Right ventricle myocardium inferior (tissue), 1 donor: ENCODE measurements around the gene MTF1. TPM values are rescaled to one million over a fixed set of nuclear protein-coding genes. Genes with fewer than 3 reads are reported as not detected.
"Not testable (repeated sequence)": the region's sequence is repeated elsewhere in the genome, so short reads cannot be mapped to it uniquely, and the experiment has no call there.

Source experiments
- ATAC-seq: fragments of 200-7000 bp; cut with Tn5 transposase; one replicate; pipeline ENCODE4 v1.9.1; 2020; ENCODE audit warnings: mild to moderate bottlenecking, moderate library complexity
- DNase-seq: peaks from one replicate; pipeline ENCODE4 v3.0.0; 2021; ENCODE audit errors: missing footprints
- intact Hi-C: fragments of 100-400 bp; cut with DNase I; formaldehyde crosslinking; loops from one replicate; pipeline ENCODE4 v1.11.0; 2022
- long read RNA-seq: library from polyadenylated mRNA; unstranded; transcript quantifications from one replicate; pipeline ENCODE4 v2.0.0, GENCODE V29; 2021
- total RNA-seq: library from RNA; stranded (reverse); fragmentation: NEBNext Ultra II Directional; extraction: Animal tissue kit (Norgen Biotek cat#: 25700); gene quantifications from one replicate; pipeline ENCODE4 v1.2.1, GENCODE V29; 2021
- donor health status: DM: no; HTN: yes; CAD: no; lungs with severe emphysema.

MTF1 gene
- 8.1 TPM for total RNA-seq
- long read RNA-seq = 0 reads

DNA sequence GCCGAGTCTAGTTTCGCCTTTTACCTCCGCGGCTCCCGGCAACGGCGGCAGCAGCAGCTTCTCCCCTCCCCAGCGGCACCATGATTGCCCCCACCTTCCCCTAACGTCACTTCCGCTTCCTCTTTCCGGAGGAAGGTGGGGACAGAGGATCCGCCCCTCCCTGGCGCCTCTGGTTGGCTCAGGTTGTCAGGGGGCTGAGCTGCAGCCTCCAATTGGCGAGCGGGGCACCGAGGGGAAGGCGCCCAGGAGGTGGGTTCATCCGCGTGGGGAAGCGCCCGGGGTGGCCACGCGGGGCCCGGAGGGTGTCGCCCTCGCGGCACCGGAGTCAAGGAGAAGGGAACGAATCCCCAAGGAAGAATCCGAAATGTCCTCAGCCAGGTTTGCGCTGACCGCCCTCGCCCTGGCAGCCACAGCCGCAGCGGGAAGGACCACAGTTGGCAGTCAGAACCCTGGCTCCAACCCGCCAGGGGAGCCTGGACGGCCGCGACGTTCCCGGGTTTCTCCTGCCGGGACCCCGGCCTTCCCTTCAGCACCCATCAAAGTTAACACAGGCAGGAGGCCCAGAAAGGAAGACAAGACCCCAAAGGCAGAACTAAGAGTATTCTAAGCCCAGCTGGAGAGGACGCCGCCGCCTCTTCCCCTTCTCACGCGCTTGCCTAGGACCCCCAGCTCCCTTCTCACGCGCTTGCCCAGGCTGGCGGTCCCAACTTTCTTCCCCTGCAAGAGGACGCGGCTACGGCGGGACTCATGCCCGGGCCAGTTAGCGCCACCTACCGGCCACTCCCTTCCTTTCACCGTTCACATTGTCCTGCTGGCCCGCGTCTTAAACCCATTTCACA, at the start of gene MTF1:
TSS of gene MTF1 (minus strand) at position 86 of the 839 bp plus-strand sequence. CDS start 1,934 bp downstream, outside the sequence.
- DNase-seq (peak; percentile 98), ATAC-seq (peak; percentile 99)
- intact Hi-C loops = loop anchor here (1.0 to 10.0 kb wide), 3 partner anchors 51 to 265 kb away; partner anchors contain the start of genes CDCA8, GNL2 and YRDC

DNA sequence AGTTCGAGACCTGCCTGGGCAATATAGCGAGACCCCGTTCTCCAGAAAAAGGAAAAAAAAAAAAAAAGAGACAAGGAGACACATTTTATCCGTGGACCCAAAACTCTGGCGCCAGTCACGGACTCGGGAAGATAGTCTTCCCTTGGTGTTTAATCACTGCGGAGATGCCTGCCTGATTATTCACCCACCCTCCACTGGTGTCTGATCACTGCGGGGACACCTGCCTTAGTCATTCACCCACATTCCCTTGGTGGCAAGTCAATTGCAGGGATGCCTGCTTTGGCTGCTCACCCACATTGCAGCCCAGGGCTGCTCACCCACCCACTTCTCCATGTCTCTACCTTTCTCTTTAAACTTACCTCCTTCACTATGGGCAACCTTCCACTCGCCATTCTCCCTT, 49.1 kb upstream of the MTF1 start:
- intact Hi-C loops, ATAC-seq, DNase-seq: not testable (repeated sequence)

DNA sequence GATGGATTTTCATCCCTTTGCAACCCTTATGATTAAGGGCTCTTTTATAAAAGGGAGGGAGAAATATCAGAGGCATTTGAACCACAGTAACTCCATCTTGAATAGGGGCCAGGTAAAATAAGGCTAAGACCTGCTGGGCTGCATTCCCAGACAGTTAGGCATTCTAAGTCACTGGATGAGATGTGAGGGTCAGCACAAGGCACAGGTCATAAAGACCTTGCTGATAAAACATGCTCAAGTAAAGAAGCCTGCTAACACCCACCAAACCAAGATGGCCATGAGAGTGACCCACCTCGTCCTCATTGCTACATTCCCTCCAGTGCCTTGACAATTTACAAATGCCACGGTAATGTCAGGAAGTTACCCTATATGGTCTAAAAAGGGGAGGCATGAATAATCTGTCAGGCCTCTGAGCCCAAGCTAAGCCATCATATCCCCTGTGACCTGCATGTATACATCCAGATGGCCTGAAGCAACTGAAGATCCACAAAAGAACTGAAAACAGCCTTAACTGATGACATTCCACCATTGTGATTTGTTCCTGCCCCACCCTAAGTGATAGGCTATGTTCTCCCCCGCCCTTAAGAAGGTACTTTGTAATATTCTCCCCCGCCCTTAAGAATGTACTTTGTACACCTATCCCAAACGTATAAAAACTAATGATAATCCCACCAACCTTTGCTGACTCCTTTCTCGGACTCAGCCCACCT, 48.2 kb upstream of the MTF1 start:
- DNase-seq, ATAC-seq, intact Hi-C loops: not testable (repeated sequence)

DNA sequence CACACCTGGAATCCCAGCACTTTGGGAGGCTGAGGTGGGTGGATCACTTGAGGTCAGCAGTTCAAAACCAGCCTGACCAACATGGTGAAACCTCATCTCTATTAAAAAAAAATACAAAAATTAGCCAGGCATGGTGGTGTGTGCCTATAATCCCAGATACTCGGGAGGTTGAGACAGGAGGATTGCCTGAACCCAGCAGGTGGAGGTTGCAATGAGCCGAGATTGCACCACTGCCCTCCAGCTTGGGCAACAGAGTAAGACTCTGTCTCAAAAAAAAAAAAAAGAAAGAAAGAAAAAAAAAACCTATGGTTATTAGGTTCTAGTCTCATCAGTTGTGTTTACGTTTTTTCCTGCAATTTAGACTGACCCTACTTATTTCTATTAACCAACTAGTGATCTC, 47.2 kb upstream of the MTF1 start:
- DNase-seq, ATAC-seq, intact Hi-C loops: not testable (repeated sequence)

DNA sequence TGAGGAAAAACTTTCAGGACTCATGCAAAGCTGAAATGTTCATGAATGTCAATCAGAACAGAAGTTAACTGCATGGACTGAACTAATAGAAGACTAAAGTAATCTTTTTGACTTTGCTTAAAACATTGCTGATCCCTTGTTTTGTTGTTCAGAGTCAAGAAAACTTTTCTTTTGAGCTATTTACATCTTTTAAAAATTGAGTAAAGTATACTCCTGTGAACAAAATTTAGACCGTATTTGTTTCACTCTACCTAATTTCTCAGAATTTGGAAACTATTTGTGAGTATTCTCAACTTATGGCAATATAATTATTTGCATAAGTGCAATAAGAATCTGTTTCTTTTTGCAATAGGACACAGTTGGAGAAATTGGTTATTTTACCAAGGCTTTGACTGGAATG, 46.3 kb upstream of the MTF1 start:
- intact Hi-C loops = no loop called here
- no peak for DNase-seq
- no peak for ATAC-seq

DNA sequence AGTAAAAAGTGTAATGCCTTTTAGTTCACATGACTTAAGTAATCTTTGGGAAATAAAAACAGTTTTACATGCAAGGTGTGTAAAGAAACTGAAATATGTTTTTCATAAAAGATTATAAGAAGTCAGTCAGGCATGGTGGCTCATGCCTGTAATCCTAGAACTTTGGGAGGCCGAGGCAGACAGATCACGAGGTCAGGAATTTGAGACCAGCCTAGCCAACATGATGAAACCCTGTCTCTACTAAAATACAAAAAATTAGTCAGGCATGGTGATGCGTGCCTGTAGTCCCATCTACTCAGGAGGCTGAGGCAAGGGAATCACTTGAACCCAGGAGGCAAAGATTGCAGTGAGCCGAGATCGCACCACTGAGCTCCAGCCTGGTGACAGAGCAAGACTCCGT, 44.5 kb upstream of the MTF1 start:
- intact Hi-C loops, DNase-seq, ATAC-seq: not testable (repeated sequence)

DNA sequence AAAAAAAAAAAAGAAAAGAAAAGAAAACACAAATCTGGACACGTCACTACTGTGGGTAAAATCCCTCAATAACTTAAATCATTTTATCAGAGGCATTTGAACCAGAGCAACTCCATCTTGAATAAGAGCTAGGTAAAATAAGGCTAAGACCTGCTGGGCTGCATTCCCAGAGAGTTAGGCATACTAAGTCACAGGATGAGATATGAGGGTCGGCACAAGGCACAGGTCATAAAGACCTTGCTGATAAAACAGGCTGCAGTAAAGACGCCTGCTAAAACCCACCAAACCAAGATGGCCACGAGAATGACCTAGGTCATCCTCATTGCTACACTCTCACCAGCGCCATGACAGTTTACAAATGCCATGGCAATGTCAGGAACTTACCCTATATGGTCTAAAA, 43.6 kb upstream of the MTF1 start:
- DNase-seq (no peak), ATAC-seq (no peak)
- intact Hi-C loops = no loop called here

DNA sequence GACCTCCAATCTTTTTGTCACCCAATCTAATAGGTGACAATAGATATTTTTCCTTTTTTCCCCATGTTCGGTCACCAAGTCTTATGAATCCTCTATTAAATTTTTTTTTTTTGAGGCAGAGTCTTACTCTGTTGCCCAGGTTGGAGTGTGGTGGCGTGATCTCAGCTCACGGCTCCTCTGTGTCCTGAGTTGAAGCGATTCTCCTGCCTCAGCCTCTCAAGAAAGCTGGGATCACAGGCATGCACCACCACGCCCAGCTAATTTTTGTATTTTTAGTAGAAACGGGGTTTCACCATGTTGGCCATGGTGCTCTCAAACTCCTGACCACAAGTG, 42.5 kb upstream of the MTF1 start:
- DNase-seq = no peak
- ATAC-seq = no peak
- intact Hi-C loops = no loop called here

DNA sequence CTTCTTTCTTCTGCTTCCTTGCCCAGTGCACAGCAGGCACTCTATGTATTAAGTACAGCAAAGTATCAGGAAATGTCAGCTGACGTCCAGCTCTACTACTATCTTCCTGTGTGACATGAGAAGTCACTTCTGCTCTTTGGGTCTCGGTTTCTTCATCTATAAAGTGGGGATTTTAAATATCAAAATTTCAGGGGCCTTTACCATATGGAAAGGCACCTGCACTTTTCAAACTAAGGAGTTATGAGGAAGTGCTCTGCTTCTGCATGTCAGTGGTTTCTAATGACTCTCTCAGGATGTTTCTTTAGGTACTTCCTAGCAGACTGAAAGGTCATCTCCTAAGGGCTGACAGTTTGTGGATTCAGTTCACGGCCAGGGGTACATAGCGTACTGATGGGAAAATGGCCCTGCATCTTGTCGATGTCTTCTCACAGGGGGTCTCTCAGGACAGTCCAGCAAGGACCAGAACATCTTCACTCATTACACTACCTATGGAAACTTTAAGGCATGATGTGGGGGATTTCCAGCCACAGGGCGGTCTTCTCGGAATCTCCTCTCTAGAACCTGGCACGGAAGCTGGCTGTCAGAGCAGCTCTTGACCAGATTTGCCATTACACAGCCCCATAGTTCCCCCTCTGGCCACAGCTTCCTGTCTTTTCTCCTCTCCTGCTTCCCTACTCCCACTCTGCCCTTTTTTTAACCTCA, 42.0 kb upstream of the MTF1 start:
- no peak for ATAC-seq
- intact Hi-C loops = no loop called here
- DNase-seq = no peak

DNA sequence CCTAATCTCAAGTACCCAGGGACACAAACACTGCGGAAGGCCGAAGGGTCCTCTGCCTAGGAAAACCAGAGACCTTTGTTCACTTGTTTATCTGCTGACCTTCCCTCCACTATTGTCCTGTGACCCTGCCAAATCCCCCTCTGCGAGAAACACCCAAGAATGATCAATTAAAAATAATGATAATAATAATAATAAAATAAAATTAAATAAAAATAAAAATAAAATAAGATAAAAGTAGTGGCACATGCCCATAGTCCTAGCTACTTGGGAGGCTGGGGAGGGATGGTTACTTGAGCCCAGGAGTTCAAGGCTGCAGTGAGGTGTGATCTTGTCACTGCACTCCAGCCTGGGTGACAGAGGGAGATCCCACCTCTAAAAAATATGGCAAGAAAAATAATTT, 38.2 kb upstream of the MTF1 start:
- ATAC-seq, intact Hi-C loops, DNase-seq: not testable (repeated sequence)

DNA sequence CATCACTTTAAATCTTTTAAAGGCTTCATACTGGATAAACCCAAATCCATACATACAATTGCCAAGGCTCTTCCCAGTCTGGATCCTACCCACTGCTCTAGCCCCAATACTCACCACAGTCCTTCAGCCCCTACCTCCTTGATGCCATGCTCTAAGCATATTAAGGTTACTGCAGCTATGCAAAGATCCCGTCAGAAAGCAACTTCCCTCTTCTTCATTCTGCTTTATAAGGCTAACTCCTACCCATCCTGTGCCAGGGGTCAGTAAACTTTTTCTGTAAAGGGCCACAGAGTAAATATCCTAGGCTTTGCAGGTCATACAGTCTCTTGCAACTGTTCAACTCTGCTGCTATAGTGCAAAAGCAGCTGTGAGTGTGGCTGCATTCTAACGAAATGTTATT, 34.3 kb upstream of the MTF1 start:
- DNase-seq (no peak), ATAC-seq (no peak)
- intact Hi-C loops = loop anchor here (5.0 kb wide), 1 partner anchor 84 kb away; no protein-coding TSS in a partner anchor

DNA sequence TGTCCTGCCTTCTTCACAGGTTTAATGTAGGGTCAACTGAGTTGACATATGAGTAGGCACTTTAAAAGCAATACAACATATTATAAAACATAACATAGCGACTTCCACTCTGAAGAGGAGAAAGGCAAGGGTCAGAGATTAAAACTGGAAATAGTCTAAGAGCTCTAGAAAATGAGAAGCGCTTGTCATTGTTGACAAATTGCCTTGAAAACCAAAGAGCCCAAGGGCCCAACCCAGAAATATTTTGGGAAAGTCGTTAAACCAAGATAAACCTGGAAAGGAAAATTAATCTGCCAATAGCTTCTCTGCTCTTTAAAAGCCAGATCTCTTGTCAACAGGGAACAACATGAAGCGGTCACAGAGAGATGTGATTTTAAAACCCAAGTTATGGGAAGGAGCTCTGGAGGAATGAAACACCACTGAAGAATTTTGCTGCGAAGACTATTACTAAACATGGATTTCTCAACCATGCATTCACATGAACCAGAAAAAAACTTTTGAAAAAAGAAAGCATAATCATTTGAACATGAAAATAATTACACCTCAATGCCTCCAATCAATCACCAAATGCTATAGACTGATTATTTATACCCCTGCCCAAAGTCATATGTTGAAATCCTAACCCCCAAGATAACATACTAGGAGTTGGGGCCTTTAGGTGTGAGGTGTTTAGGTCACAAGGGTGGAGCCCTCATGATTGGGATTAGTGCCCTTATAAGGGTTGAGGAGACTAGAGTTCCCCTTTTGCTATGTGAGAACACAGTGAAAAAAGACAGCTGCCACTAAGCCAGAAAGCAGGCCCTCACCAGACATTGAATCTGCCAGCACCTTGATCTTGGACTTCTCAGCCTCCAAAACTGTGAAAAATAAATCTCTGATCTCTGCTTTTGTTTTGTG, 33.0 kb upstream of the MTF1 start:
- no peak for DNase-seq
- intact Hi-C loops = loop anchor here (5.0 kb wide), 1 partner anchor 85 kb away; no protein-coding TSS in a partner anchor
- ATAC-seq = no peak

DNA sequence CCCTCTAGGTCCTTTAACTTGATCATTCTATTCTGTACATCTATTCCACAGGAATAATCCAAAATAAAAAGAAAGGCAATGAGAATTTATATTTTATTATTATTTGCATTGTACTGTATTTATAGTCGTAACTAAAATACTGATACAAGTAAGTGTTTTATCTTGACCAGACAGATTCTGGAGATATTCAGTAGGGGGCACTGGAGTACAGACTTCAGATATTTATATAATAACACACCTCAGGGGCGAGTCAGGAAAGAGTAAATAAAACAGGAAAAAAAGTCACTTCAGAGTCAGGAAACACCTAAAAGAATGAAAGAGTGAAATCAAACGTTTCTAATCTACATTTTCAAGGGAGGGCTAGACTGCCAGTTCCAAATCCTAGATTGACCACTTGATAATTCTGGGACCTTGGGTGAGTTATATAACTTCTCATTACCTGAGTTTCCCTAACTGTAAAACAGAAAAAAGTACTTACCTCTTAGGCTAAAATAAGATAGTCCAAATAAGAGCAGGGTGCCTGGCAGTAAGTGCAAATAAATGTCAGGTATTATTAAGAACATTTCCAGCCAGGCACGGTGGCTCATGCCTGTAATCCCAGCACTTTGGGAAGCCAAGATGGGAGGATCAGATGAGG, 31.1 kb upstream of the MTF1 start:
- DNase-seq (no peak), ATAC-seq (peak; percentile 50)
- intact Hi-C loops = loop anchor here (5.0 kb wide), 1 partner anchor 87 kb away; no protein-coding TSS in a partner anchor

DNA sequence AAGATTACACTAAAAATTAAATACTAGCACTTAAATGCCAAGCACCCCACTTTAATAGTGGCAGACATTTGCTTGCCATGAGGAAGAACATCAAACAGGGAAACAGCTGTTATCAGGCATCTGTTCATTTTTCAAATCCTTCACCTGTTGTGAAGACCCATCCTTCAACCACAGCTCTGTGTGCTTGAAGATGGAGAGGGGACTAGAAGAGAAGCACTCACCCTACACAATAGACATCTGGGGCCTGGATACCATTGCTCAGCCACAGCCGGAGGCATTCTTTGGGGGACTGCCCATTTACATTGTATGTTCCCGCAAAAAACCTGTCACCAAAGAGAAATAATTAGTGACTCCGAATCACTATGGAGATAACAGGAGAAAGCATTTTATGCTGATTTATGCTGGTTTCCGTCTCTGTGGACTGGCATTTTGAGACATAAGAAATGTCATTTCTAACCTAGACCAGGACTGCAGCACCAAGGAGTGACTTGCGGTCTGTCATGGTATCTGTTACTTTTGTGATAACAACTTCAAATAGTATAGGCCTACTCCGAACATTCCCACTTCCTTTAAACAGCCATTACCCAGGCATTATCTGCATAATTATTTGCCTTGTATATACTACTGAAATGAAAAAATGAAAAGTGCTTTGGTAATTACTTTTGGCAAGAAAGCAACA, 28.8 kb upstream of the MTF1 start:
- intact Hi-C loops = no loop called here
- DNase-seq (no peak), ATAC-seq (no peak)

DNA sequence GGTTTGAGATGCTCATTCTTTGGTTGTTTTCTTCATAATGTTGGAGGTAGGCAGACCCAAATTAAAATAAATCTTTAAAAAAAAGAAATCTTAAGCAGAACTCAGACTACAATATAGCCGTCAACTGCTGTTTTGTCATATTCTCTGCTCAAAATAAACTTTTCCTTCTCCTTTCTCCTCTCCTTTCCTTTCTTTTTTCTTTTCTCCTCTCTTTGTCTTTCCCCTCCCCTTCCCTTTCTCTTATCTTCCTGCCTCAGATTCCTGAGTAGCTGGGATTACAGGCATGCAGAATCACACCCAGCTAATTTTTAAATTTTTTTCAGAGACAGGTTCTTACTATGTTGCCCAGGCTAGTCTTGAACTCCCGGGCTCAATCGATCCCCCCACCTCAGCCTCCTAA, 24.8 kb upstream of the MTF1 start:
- intact Hi-C loops = no loop called here
- ATAC-seq = no peak

DNA sequence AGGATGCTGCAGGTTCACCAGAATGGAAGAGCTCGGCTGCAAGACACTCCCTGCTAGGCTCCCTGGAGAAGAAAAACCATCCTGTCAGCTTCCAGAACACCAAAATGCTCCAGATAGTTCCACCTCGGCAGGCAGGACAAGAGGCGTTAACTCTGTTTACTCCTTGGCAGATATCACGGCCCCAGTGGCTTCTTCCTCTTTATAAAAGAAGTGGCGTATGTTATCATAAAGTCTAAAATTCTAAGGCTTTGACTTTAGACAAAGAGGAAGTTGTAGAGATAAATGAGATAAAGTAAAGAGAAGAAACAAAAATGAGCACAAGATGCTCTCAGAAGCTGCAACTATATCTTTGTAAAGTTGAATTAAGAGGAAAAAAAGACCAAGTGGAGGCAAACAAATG, 24.3 kb upstream of the MTF1 start:
- DNase-seq (no peak), ATAC-seq (no peak)
- intact Hi-C loops = no loop called here

More for the DNA sequence above, 24.8 kb upstream of the MTF1 start:
- no peak for DNase-seq

DNA sequence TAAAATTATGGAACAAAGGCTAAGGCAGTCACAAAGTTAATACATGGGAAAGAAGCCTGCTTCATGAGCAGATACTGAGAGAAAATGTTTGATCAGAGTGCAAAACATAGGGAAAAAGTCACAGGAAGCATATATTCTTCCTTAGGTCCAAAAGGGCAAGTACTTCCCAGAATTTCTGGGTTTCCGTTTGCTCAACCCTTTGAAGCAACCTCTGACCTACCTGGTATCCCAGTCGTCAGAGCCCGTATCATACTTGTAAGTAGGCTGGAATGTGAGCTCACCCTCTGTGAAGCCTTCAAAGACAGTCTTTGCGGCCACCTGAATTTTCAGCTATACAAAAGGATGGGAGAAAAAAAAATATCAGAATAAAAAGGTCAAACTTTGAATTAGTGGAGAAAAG, 20.5 kb upstream of the MTF1 start:
- intact Hi-C loops = no loop called here
- DNase-seq = no peak
- no peak for ATAC-seq
